Parathyroid adenoma (tissue), 2 donors: Measurements from ENCODE around the gene BBLN.
A peak's percentile ranks its signal among the peaks of the same experiment; 100 is the strongest.

ENCODE experiments used
- H2AFZ ChIP-seq: fragments of 300-600 bp; sonication (generic); one replicate; pipeline ENCODE4 v1.7.0; 2017; ENCODE audit warnings: antibody characterized with exemption, mild to moderate bottlenecking
- H3K27ac ChIP-seq: fragments of 300-600 bp; sonication (generic); one replicate; pipeline ENCODE4 v1.7.0; 2017
- H3K27me3 ChIP-seq: fragments of 300-600 bp; sonication (generic); one replicate; pipeline ENCODE4 v1.7.0; 2017; ENCODE audit warnings: low read length; ENCODE audit not compliant: control insufficient read depth, insufficient read depth
- H3K36me3 ChIP-seq: fragments of 300-600 bp; sonication (generic); one replicate; pipeline ENCODE4 v1.7.0; 2017; ENCODE audit warnings: low read length; ENCODE audit not compliant: control insufficient read depth, insufficient read depth
- H3K4me1 ChIP-seq: fragments of 300-600 bp; sonication (generic); one replicate; pipeline ENCODE4 v1.7.0; 2017; ENCODE audit warnings: control low read depth
- H3K4me2 ChIP-seq: fragments of 300-600 bp; sonication (generic); one replicate; pipeline ENCODE4 v1.7.0; 2017; ENCODE audit warnings: low read length
- H3K4me3 ChIP-seq: fragments of 300-600 bp; sonication (generic); one replicate; pipeline ENCODE4 v1.7.0; 2017; ENCODE audit warnings: low read depth, low read length
- H3K79me2 ChIP-seq: fragments of 300-600 bp; sonication (generic); one replicate; pipeline ENCODE4 v1.7.0; 2017; ENCODE audit warnings: control low read depth
- H3K9ac ChIP-seq: fragments of 300-600 bp; sonication (generic); one replicate; pipeline ENCODE4 v1.7.0; 2017; ENCODE audit warnings: mild to moderate bottlenecking
- H3K9me3 ChIP-seq: fragments of 300-600 bp; sonication (generic); one replicate; pipeline ENCODE4 v1.7.0; 2017; ENCODE audit warnings: low read length; ENCODE audit not compliant: control insufficient read depth
- TF ChIP-seq, protein P1 (sequence below): fragments of 300-600 bp; sonication (generic); IDR thresholded peaks from one replicate; pipeline ENCODE4 v1.7.0; 2017; ENCODE audit warnings: antibody characterized with exemption, mild to moderate bottlenecking
- donor health status: primary hyperparathyroidism.

BBLN gene

GRCh38 chr9:128190013-128190412, 29.9 kb downstream of the BBLN start:
- Histone ChIP-seq H3K27me3 (no peaks in the 10 kb centered on the region), H3K4me3 (no peak overlapping the region), H3K4me1 (no peaks in the 10 kb centered on the region), H2AFZ (no peak overlapping the region), H3K4me2 (no peak overlapping the region), H3K79me2 (no peaks in the 10 kb centered on the region), H3K27ac (no peak overlapping the region), H3K36me3 (no peaks in the 10 kb centered on the region), H3K9me3 (no peaks in the 10 kb centered on the region), H3K9ac (no peak overlapping the region)
- TF ChIP-seq, protein P1, sequence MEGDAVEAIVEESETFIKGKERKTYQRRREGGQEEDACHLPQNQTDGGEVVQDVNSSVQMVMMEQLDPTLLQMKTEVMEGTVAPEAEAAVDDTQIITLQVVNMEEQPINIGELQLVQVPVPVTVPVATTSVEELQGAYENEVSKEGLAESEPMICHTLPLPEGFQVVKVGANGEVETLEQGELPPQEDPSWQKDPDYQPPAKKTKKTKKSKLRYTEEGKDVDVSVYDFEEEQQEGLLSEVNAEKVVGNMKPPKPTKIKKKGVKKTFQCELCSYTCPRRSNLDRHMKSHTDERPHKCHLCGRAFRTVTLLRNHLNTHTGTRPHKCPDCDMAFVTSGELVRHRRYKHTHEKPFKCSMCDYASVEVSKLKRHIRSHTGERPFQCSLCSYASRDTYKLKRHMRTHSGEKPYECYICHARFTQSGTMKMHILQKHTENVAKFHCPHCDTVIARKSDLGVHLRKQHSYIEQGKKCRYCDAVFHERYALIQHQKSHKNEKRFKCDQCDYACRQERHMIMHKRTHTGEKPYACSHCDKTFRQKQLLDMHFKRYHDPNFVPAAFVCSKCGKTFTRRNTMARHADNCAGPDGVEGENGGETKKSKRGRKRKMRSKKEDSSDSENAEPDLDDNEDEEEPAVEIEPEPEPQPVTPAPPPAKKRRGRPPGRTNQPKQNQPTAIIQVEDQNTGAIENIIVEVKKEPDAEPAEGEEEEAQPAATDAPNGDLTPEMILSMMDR: no peak

DNA sequence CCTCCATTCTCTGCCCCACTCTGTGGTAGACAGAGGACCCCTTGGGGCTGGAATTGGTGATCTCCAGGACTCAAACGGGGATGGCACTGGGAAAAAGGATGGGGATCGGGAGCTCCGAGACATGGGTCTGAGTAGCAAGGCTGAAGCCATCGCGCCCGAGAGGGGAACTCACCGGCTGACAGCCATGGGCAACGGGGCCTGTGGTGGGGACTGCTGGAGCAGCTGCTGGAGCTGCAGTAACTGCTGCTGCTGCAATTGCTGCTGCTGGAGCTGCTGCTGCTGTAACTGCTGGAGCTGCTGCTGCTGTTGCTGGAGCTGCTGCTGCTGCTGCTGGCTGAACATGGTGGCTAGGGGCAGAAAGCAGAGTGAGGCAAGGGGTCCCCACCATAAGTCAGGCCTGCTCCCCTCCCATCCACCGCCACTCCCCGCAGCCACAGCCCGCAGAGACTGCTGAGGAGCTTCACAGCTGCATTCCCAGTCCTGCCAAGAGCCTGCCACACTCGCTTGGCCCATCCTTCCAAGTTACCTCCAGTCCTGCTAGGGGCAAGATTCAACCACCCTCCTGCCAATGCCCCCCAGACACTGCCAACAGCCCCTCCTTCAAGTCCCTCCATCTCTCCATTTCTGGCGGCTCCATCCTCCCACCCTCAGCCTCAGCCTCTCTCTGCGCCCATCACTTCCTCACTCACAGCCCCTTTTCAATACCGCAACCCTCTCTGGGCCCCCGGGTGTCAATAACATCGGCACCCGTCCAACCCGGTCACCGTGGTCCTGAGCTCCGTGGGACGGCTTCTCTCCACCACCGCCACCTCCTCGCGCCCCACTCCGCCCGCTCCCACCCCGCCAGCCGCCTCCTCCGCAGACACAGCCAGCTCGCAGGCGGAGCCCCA, 30.7 kb downstream of the BBLN start:
- Histone ChIP-seq H3K4me1 (no peaks in the 10 kb centered on the region), H2AFZ (peak overlapping the region; percentile 79), H3K9ac (peak overlapping the region; percentile 80), H3K27me3 (no peaks in the 10 kb centered on the region), H3K79me2 (no peaks in the 10 kb centered on the region), H3K27ac (peak overlapping the region; percentile 32), H3K4me2 (peak overlapping the region; percentile 94), H3K4me3 (peak overlapping the region; percentile 83), H3K9me3 (no peaks in the 10 kb centered on the region), H3K36me3 (no peaks in the 10 kb centered on the region)
- TF ChIP-seq, protein P1: no peak

- Histone ChIP-seq H3K9me3 (no peaks in the 10 kb centered on the region), H3K9ac (peak within 1 kb of the TSS; percentile 80), H3K27me3 (no peaks in the 10 kb centered on the region), H3K4me3 (peak within 1 kb of the TSS; percentile 83), H3K4me2 (peak within 1 kb of the TSS; percentile 94), H3K79me2 (no peaks in the 10 kb centered on the region), H3K27ac (peak within 1 kb of the TSS; percentile 39), H3K4me1 (no peaks in the 10 kb centered on the region), H3K36me3 (no peaks in the 10 kb centered on the region), H2AFZ (peak within 1 kb of the TSS; percentile 96)
- TF ChIP-seq, protein P1: peak; percentile 59
Measured at GRCh38 chr9:128191406-128192046, 31.5 kb downstream of the BBLN start, which contains the start of gene CIZ1. CIZ1 (minus strand) TSS chr9:128191572; CDS start chr9:128190857, 715 bp downstream.

- H3K4me1 ChIP-seq: no peaks in the 10 kb centered on the region
- no peaks in the 10 kb centered on the region for H3K27me3 ChIP-seq
- no peaks in the 10 kb centered on the region for H3K9me3 ChIP-seq
- H2AFZ ChIP-seq: peak overlapping the region; percentile 38
- H3K79me2 ChIP-seq: no peaks in the 10 kb centered on the region
- peak overlapping the region; percentile 37 for H3K4me3 ChIP-seq
- TF ChIP-seq, protein P1: no peak
- H3K4me2 ChIP-seq: peak overlapping the region; percentile 38
- H3K27ac ChIP-seq: no peak overlapping the region
- no peaks in the 10 kb centered on the region for H3K36me3 ChIP-seq
- no peak overlapping the region for H3K9ac ChIP-seq
Measured at GRCh38 chr9:128192601-128193371, 32.7 kb downstream of the BBLN start.
